Breast epithelium (tissue), 4 donors: ENCODE data around the gene SLC16A5. TPM values are rescaled to one million over a fixed set of nuclear protein-coding genes. Genes with fewer than 3 reads are reported as not detected.
A peak's percentile ranks its signal among the peaks of the same experiment; 100 is the strongest.

Source experiments
- DNase-seq, 2 donors: peaks; one replicate each; pipeline ENCODE4 v3.0.0-alpha.2; 2019; ENCODE audit warnings: low spot score in 2 of 2
- H3K27ac ChIP-seq, 2 donors: fragments of 200-600 bp; sonication (generic) in 1 of 2; one replicate each; pipeline ENCODE4 v1.5.1; 2016 to 2019; ENCODE audit warnings: mild to moderate bottlenecking in 1 of 2
- H3K27me3 ChIP-seq, 2 donors: fragments of 200-600 bp; sonication (generic) in 1 of 2; one replicate each; pipeline versions ENCODE4 v1.5.1 to v1.6.0; 2017 to 2019; ENCODE audit warnings: control low read depth in 1 of 2, mild to moderate bottlenecking in 1 of 2
- H3K36me3 ChIP-seq: fragments of 200-600 bp; one replicate; pipeline ENCODE4 v1.5.1; 2019
- H3K4me1 ChIP-seq, 2 donors: fragments of 200-600 bp; sonication (generic); one replicate each; pipeline ENCODE4 v1.5.1; 2016 to 2019; ENCODE audit warnings: control low read depth in 1 of 2
- H3K4me3 ChIP-seq, 3 donors: fragments of 200-600 bp; sonication (generic); 1 replicate in 2 of 3; 2 replicates in 1 of 3; pipeline ENCODE4 v1.5.1; 2016 to 2019; ENCODE audit warnings: mild to moderate bottlenecking in 3 of 3, moderate library complexity in 2 of 3
- H3K9me3 ChIP-seq, 2 donors: fragments of 200-600 bp; sonication (generic) in 1 of 2; one replicate each; pipeline ENCODE4 v1.5.1; 2016 to 2019; ENCODE audit warnings: control low read depth in 1 of 2
- CTCF ChIP-seq, 3 donors: fragments of 450-650 bp; IDR thresholded peaks; one replicate each; pipeline ENCODE4 v1.5.1; 2016 to 2017; ENCODE audit warnings: antibody characterized with exemption in 3 of 3, mild to moderate bottlenecking in 3 of 3, moderate library complexity in 3 of 3
- POLR2A ChIP-seq: fragments of 450-650 bp; IDR thresholded peaks from one replicate; pipeline ENCODE4 v1.6.1; 2016; ENCODE audit warnings: antibody characterized with exemption, mild to moderate bottlenecking, moderate library complexity
- POLR2AphosphoS5 ChIP-seq, 3 donors: sonication (generic); formaldehyde crosslinking; IDR thresholded peaks; one replicate each; pipeline ENCODE4 v1.6.1; 2017; ENCODE audit warnings: antibody characterized with exemption in 3 of 3
- intact Hi-C: fragments of 100-400 bp; cut with DNase I; formaldehyde crosslinking; loops from one replicate; pipeline ENCODE4 v1.15.1; 2023; ENCODE audit warnings: low total_unique reads
- total RNA-seq, 3 donors: library from RNA; depleted of rRNA; stranded (reverse); fragments of >200 nt; gene quantifications; one replicate each; pipeline ENCODE4 v1.1.0, GENCODE V29; 2016

SLC16A5 gene
- total RNA-seq, 3 donors from 2014 or later = 9.0 to 19.8 (median 18.4) TPM

- Histone ChIP-seq H3K4me1 (peaks cover 0 to 12% of the 10 kb centered on the region in 2 donors), H3K27ac (peak within 1 kb of the TSS; percentile 94 to 99), H3K4me3 (peak within 1 kb of the TSS; percentile 58 to 97 (median 95)), H3K36me3 (no peaks in the 10 kb centered on the region), H3K27me3 (no peaks in the 10 kb centered on the region), H3K9me3 (no peaks in the 10 kb centered on the region)
- intact Hi-C loops = no loop called here
- TF ChIP-seq CTCF (IDR thresholded peaks at IDR 0.05) (no peak), POLR2AphosphoS5 (IDR thresholded peaks at IDR 0.05) (peak; percentile 90 to 96 (median 96)), POLR2A (peak; percentile 88)
- peak; percentile 96 to 97 for DNase-seq
Measured at GRCh38 chr17:75046407-75047289, 41.1 kb upstream of the SLC16A5 start, which contains the start of the genes ATP5PD and KCTD2. TSS of gene ATP5PD (minus strand) at chr17:75046969. CDS start at chr17:75042650, 4,319 bp downstream. TSS of gene KCTD2 (plus strand) at chr17:75047225. CDS start at chr17:75047251, 26 bp downstream.

GRCh38 chr17:75047398-75048098 is 40.2 kb upstream of the SLC16A5 start:
- peak in 1 of 2 donors; percentile 45 for DNase-seq
- H3K27ac ChIP-seq = peak overlapping the region; percentile 94 to 99
- peaks cover 0 to 12% of the 10 kb centered on the region in 2 donors for H3K4me1 ChIP-seq
- intact Hi-C loops = no loop called here
- H3K4me3 ChIP-seq = peak overlapping the region; percentile 58 to 97 (median 95)
- no peaks in the 10 kb centered on the region for H3K36me3 ChIP-seq
- H3K9me3 ChIP-seq = no peaks in the 10 kb centered on the region
- TF ChIP-seq POLR2AphosphoS5 (IDR thresholded peaks at IDR 0.05) (no peak), CTCF (IDR thresholded peaks at IDR 0.05) (no peak), POLR2A (no peak)
- H3K27me3 ChIP-seq = no peaks in the 10 kb centered on the region

GRCh38 chr17:75048249-75048878 is 39.4 kb upstream of the SLC16A5 start:
- H3K27me3 ChIP-seq = no peaks in the 10 kb centered on the region
- intact Hi-C loops = no loop called here
- H3K27ac ChIP-seq = peak overlapping the region; percentile 94 to 99
- peak overlapping the region; percentile 58 to 97 (median 95) for H3K4me3 ChIP-seq
- DNase-seq = no peak
- peaks cover 0 to 12% of the 10 kb centered on the region in 2 donors for H3K4me1 ChIP-seq
- TF ChIP-seq CTCF (IDR thresholded peaks at IDR 0.05) = no peak
- no peak for TF ChIP-seq POLR2A
- TF ChIP-seq POLR2AphosphoS5 (IDR thresholded peaks at IDR 0.05) = no peak
- H3K9me3 ChIP-seq = no peaks in the 10 kb centered on the region
- H3K36me3 ChIP-seq = no peaks in the 10 kb centered on the region

GRCh38 chr17:75049057-75049456 is 38.7 kb upstream of the SLC16A5 start:
- peaks cover 0 to 12% of the 10 kb centered on the region in 2 donors for H3K4me1 ChIP-seq
- intact Hi-C loops = no loop called here
- H3K9me3 ChIP-seq = no peaks in the 10 kb centered on the region
- no peaks in the 10 kb centered on the region for H3K27me3 ChIP-seq
- TF ChIP-seq POLR2AphosphoS5 (IDR thresholded peaks at IDR 0.05) (no peak), CTCF (IDR thresholded peaks at IDR 0.05) (no peak), POLR2A (no peak)
- no peak for DNase-seq
- no peaks in the 10 kb centered on the region for H3K36me3 ChIP-seq
- peak overlapping the region; percentile 22 to 94 for H3K27ac ChIP-seq
- H3K4me3 ChIP-seq = no peak overlapping the region
